OCI-LY7 (cell line): ENCODE results near the gene CREB3.

ENCODE experiments used
- EZH2phosphoT487 ChIP-seq: fragments of 200-600 bp; sonication (generic); IDR thresholded peaks from 2 replicates; pipeline ENCODE4 v1.6.1; 2018; ENCODE audit warnings: low read depth, borderline replicate concordance, mild to moderate bottlenecking, mixed run types, antibody characterized with exemption, low read length, moderate library complexity, mixed read lengths
- TF ChIP-seq, protein P1 (sequence below): fragments of 200-600 bp; sonication (generic); conservative IDR thresholded peaks from 2 replicates; pipeline ENCODE4 v1.5.1; 2014; ENCODE audit warnings: mild to moderate bottlenecking, antibody characterized with exemption, low read length, moderate library complexity, mixed read lengths

DNA sequence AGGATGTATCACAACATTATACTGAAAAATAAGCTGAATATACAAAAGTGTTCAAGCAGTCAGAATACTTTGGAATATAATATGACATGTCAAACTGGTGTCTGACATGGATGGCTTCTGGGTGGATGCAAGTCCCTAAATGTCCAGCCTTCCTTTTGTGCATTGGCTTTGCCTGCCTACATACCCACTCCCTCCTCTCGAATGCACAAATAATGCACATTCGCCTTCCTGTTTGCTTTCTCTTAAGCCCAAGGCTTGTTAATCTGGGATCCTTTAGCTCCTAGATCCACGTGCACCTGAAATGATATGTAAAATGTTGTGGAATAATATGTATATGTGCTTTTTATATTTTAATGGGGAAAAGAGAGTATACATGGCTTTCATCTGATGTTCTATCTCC, 46.0 kb downstream of the CREB3 start:
- TF ChIP-seq, protein P1, sequence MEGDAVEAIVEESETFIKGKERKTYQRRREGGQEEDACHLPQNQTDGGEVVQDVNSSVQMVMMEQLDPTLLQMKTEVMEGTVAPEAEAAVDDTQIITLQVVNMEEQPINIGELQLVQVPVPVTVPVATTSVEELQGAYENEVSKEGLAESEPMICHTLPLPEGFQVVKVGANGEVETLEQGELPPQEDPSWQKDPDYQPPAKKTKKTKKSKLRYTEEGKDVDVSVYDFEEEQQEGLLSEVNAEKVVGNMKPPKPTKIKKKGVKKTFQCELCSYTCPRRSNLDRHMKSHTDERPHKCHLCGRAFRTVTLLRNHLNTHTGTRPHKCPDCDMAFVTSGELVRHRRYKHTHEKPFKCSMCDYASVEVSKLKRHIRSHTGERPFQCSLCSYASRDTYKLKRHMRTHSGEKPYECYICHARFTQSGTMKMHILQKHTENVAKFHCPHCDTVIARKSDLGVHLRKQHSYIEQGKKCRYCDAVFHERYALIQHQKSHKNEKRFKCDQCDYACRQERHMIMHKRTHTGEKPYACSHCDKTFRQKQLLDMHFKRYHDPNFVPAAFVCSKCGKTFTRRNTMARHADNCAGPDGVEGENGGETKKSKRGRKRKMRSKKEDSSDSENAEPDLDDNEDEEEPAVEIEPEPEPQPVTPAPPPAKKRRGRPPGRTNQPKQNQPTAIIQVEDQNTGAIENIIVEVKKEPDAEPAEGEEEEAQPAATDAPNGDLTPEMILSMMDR: no peak
- TF ChIP-seq EZH2phosphoT487: no peak
